A549 (cell line): Measurements from ENCODE around the gene TBRG4.

Experiments
- CTCF ChIP-seq: fragments of >200 bp; sonication (Bioruptor Twin); formaldehyde crosslinking; IDR thresholded peaks from 3 replicates; pipeline ENCODE4 v1.5.1; 2016
- POLR2A ChIP-seq: IDR thresholded peaks from 2 replicates; pipeline ENCODE4 v1.6.1; 2012; ENCODE audit warnings: mild to moderate bottlenecking, low read length
- RARB ChIP-seq: fragments of 250-450 bp; sonication (Bioruptor Pico); IDR thresholded peaks from 2 replicates; pipeline ENCODE4 v1.8.0; 2021; ENCODE audit warnings: mild to moderate bottlenecking, moderate library complexity
- RCOR1 ChIP-seq: fragments of 150-350 bp; IDR thresholded peaks from 2 replicates; pipeline ENCODE4 v1.6.1; 2014; ENCODE audit warnings: antibody characterized with exemption, low read length, low read depth

GRCh38 chr7:45129181-45129800 is 17.8 kb upstream of the TBRG4 start:
- TF ChIP-seq CTCF: no peak
- no peak for TF ChIP-seq POLR2A
- TF ChIP-seq RARB (CRISPR knock-in tag): no peak
- no peak for TF ChIP-seq RCOR1
